ENCODE results near the gene BUD31.
"Not testable (repeated sequence)": the region's sequence is repeated elsewhere in the genome, so short reads cannot be mapped to it uniquely, and the experiment has no call there.

The BUD31 gene

DNA sequence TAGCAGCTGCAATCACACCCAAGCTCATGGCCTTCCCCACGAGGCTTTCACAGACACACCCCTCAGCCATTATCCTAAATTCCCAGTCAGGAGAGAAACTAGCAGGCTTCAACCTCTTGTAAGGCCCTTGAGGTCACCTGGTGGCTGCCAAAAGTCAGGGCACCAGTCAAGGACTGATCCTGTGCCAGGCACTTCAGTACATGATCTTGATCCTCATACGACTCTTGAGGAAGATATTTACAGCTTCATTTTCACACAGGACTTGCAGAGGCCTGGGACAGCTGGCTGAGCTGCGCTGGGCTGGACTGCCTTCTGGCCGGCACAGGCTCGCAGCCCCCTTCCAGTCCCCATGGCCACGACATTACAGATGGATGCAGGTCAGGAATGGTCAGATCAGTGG, 9.2 kb upstream of the BUD31 start:
- no peak for DNase-seq (ENCODE audit: low read depth)

DNA sequence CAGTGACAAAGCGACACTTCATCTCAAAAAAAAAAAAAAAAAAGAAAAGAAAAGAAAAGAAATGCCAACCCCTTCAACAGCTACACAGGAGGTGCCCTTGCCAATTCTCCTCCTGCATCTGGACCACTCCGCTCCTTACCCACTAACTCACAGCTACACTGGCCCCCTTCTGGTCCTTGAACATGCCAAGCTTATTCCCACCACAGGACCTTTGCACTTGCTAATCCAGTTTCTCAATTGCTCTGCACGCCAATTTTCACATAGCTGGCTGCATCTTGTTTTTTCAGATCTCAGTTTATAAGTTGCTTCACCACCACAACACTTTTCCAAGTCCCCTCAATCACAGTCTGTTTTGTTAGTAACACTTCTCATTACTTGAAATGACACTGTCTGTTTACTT, 5.9 kb upstream of the BUD31 start:
- DNase-seq (ENCODE audit: low read depth), result no peak

DNA sequence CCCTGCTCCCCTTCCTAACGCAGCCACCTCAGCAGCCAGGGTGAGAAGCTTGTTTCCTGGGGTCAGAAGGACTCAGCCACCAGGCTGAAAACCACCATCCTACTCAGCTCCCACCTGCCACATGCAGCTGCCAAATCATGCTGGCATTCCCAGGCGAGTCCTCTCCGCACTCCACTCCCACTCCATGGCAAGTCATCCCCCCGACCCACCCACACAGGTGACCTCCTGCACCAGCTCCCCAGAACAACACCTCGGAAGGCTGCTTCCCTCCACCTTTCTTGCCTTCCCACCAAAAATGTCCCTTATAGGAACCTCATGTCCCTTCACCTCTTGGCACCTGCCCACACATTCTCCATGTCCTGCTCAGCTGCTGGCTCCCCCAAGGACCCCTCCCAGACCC, 5.0 kb upstream of the BUD31 start:
- DNase-seq (ENCODE audit: low read depth), result no peak

DNA sequence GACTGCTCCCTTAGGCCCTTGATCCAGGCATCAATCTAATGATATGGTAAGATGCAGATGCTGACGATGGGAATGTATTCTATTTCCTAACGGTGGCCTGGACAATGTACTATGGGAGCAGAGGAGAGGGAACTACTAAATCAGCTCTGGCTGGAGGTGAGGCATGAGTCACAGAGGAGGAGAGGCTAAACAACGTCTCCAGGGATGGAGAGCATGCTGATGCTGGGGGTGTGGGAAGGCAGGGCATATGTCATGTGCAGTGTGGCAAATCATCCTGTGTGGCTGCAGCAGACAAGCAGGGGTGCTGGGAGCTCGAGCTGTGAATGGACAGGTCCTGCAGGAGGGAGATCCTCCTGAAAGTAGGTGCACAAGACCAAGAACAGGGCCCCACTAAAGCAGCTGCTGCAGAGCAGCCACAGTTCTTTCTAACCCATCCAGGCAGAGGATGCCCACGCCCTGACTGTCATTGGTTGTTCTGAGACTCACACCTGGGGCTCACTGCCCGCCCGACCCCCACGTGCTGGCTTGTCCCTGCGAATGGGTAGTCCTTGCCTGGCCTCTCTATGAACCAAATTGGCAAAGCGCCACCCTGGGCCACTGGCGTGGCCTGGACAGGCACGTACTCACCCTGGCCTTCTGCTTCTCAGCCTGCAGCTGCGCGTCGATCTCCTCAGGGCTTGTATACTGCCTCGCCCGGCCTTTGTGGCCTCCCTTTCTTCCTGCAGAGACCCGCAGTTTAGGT, 4.4 kb upstream of the BUD31 start:
- no peak for DNase-seq (ENCODE audit: low read depth)

DNA sequence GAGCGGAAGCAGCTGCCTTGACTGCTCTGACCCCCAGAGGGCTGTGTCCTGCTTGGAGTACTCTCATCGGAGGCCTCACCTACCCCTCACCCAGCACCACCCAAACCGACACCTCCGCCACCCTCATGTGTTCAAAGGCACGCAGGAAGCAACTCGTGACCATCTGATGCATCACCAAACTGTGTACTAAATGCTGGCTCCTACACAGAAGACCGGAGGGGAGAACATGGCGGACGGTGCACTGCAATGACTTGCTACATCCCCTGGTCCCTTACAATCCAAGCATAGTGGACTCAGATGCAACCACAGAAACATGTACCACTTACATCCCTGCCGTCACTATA, 3.8 kb upstream of the BUD31 start:
- no peak for DNase-seq (ENCODE audit: low read depth)

DNA sequence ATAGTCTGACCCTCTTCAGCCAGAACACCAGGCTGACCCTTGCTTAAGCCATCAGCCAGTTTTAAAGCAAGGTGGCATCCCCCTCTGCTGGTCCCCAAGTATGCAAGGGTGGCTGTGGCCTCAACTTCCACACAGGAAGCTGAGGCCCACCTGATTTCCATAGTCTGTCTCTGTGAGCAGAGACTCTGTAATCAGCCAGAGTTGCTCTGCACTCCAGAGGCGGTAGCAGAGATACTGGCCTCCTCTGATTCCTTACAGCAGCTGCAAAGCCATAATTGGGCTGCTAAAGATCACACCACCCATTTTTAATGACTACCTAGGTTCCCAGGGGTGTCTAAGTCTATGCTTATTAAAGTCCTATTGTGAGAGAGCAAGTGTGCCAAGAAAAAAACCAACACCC, 2.2 kb upstream of the BUD31 start:
- no peak for DNase-seq (ENCODE audit: low read depth)

DNA sequence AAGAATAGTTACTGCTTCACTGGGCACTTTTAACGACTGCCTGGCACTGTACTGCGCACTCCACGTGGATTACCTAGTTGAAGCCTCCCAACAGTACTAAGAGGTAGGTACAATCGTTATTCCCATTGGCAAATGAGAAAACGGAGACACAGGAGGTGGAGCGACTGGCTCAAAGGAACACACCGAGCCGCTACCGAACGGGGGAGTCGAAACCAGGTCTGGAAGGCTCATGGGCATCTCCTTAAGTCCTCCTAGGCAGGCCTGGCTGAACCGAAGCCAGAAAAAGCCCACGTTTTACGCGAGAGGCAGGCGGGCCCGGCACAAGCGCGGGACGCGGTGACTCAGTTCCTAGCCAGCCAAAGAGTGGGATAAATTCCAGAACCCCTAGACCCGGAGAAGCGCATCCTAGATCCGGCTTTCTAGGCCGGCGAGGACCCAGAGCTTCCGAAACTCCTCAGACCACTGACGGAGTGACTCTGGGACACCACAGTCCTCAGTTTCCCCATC, 844 bp upstream of the BUD31 start:
- DNase-seq (ENCODE audit: low read depth), result no peak

DNA sequence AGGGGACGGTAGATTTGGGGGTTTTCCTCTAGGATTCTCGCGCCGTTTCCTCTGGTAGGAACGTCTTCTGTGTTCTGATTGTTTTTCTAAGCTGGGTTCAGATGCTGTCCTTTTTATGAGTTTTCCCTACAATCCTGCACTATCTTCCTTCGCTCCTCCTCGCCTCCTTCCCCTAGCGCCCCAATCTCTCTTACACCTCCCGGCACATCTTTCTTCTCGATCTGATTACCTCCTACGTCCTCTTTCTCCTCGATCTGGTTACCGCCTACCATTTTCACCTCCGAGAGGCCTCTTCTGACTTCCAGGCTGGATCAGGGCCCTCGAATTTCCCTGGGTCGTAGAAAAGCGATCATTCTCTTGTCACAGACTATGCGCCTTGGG, 413 bp downstream of the BUD31 start:
- DNase-seq (ENCODE audit: low read depth), result no peak

DNA sequence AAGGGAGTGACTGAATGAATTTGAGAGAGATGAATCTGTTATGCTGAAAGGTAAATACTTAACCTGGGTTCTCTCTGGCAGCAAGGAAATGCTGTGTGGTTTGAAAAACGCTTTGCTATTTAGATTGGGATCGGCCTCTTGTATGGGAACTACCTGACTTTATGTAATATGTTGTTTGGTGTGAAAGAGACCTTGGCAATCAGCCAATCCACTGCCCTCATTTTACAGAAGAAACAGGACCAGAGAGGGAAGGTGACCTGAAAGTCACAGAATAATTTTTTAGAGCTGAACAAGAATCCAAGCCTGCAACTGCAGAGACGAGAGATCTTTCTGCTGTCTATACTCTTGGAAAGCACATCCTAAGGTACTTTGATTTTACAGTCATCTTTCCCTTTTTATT, 1.0 kb downstream of the BUD31 start:
- no peak for DNase-seq (ENCODE audit: low read depth)

DNA sequence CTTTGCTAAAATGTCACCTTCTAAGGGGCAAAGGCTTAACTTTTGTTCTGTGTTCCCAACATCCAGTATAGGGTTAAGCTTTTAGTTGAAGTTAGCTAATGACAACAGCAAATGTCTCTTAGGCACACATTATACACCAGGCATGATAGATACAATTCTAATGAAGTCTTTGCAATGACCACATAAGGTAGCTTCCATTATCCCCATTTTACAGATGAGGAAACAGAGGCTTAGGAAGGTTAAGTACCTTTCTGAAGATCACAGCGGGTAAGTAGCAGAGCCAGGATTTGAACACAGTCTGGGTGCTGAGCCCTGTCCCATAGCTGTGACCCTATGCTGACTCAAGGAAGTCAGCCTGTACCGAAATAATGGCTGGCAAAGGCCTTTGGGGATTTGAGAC, 1.9 kb downstream of the BUD31 start:
- DNase-seq (ENCODE audit: low read depth), result no peak

DNA sequence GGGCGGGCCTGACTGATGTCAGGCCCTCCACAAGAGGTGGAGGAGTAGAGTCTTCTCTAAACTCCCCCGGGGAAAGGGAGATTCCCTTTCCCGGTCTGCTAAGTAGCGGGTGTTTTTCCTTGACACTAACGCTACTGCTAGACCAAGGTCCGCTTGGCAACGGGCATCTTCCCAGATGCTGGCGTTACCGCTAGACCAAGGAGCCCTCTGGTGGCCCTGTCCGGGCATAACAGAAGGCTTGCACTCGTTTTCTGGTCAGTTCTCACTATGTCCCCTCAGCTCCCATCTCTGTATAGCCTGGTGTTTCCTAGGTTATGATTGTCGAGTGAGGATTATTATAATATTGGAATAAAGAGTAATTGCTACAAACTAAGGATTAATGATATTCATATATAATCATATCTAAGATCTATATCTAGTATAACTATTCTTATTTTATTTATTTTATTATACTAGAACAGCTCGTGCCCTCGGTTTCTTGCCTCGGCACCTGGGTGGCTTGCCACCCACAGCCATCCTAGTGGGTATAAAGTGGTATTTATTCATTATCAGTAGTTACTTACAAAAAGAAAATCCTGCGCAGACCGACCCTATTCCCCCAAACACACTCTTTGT, 6.9 kb downstream of the BUD31 start:
- DNase-seq (ENCODE audit: low read depth), result not testable (repeated sequence)

DNA sequence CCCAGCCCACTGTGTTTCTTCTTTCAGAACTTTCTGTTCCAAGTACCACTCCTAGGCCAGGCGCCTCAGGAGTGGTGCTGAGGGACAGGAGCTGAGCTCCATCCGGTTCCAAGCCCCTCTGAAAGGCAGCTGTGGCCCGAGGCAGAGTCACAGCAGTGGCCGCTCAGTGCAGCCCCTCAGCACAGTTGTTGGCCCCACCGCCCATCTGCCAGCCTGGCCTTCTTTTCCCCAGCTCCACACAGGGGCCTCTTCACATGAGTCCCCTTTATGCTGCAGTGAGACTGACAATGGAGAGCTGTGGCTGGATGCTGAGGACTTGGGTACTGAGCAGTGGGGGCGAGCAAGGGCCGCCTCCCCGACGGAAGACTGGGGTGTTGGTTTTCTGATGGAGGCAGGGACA, 9.5 kb downstream of the BUD31 start:
- DNase-seq (ENCODE audit: low read depth), result no peak

DNA sequence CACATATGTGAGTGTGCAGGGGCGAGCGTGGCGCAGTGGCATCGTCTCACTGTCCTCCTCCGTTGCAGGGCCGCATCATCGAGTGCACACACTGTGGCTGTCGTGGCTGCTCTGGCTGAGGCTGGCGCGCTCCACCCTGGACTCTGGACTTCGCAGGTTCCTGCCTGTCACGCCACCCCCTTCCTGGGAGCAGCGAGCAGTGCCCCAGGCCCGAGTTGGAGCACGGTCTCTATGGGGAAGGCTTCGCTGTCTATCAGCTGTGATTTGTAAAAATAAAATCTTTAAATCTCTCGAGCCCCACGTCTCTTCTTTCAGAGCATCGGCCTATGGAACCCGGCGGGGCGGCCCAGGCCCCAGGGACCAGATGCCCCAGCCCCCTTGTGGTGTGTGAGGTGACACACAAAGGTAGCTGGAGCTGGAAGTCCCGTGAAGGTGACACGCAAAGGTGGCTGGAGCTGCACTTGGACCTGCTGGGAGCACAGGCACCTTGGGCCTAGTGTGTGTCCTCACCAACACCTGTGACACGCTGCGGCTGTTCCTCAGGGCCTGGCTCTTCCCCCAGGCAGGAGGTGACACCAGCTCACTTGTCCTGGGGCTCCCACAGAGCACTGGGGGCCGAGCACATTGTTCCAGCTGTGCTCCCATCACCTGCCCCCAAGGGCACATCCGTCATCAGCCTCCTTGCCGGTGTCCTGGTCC, 10.7 kb downstream of the BUD31 start:
- DNase-seq (ENCODE audit: low read depth), result no peak

DNA sequence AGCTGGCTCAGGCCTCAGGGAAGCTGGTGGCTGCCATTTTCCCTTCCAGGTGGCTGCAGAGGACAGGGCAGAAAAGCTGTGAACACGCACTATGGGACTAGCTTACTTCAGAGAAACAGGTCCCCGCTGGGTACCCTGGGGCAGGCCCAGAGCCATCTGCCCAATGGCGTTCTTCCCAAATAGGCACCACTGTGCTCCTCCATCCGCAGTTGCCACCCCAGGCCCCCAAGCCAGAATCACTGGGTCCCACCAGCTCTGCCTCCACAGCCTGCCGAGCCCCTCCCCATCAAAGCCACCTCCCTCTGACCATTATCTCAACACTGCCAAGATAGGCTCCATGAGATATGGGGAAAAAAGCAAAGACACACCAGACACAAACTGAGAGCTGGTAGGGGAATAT, 11.4 kb downstream of the BUD31 start:
- no peak for DNase-seq (ENCODE audit: low read depth)

DNA sequence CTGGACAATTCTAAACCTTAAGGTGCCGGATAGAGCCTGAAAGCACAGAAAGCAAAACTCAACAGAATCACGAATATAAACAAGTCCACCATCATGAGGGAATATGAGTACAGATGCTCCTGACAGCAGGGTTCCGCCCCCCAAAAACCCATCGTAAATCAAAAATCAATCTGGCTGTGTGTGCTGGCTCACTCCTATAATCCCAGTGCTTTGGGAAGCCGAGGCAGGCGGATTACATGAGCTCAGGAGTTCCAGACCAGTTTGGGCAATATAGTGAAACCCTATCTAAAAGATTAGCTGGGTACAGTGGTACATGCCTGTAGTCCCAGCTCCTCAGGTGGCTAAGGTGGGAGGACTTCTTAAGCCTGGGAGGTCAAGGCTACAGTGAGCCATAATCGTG, 12.2 kb downstream of the BUD31 start:
- no peak for DNase-seq (ENCODE audit: low read depth)

DNA sequence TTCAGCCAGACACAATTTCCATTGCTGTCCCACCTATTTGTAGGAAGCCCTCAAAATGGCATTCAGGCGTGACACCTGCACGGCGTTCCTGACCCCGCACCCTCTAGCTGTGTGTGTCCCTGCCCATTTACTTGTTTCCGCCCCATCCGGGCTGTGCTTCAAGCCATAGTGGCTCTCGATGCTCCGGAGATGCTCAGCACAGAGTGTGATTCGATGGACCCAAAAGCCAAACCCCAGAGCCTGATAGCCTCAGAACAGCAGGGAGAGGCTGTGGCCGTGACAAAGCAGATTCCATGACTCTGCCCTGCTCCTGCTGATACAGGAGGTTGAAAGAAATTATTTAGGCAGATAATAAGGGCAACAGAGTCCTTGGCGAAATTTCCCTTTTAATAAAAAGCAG, 13.4 kb downstream of the BUD31 start:
- no peak for DNase-seq (ENCODE audit: low read depth)

DNA sequence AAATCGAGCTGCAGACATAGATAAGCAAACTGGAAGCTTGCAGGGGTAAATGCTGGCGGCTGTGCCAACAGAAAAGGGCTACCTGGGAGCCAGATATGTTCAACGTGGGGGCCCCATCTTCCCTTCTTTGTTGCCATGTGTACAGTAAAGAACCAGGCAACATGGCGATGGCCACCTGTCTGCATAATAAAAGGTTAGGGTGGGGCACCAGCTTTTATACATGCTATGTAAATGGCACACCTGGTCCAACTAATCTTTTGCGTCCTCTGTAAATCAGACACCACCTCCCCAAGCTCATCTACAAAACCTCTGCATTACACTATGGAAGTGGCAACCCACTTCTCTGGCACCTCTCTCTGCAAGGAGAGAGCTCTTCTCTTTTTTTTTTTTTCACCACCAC, 13.9 kb downstream of the BUD31 start:
- no peak for DNase-seq (ENCODE audit: low read depth)

DNA sequence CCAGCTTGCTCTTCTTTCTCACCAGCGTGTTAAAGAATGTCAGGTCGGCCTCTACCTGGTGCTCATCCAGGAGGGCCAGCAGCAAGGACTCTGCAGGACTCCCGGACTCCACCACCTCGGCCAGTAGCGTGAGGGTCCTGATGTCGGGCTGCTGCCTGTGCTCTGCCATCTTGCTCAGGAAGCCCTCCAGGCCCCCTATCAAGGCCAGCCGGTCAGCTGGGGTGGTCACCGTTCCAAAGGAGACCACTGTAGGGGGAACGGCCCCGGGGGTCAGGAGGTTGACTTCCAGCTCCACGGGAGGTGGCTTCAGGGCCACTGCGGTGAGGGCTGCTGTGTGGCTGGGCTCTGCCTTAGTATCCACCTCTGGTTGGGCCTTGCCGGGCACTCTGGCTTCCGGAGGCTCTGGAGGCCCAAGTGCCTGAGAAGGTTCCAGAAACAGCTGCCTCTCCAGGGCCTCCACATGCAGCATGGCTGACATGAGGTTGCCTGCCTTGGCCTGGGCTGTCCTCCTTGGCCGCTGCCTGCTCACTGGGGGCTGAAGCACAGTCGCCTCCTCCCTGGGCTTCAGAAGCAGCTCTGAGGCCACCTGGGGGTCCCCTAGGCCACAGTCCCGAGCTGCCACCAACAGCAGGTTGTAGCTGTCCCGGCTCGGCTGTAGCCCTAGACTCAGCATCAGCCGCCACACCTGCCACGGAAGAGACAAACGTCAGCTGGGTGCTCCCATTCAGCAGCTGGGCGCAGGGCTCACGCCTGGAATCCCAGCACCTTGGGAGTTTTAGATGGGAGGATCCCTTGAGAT, 16.4 kb downstream of the BUD31 start:
- DNase-seq (ENCODE audit: low read depth), result no peak

DNA sequence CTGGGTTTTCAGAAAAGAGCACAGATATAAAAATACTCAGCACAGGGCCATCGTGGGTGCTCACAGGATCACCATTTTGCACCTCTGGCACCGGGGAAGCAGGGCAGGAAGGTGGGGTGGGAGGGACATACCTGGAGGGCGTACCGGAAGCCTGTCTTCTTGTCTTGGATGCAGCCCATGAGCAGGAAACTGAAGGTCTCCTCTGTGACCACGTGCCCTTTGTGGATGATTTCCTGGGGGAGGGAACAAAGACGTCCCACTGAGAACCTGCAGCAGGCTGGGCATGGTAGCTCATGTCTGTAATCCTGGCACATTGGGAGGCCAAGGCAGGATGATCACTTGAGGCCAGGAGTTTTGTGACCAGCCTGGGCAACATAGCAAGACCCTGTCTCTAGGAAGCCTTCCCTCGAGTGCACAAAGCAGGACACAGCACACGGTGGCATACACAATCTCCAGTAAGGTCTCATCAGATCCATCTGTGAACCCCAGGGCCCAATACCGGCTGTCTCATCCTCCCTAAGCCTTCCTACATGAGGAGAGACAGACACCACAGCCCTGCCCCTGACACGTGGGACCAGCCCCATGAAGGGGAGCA, 20.3 kb downstream of the BUD31 start:
- DNase-seq (ENCODE audit: low read depth), result no peak

DNA sequence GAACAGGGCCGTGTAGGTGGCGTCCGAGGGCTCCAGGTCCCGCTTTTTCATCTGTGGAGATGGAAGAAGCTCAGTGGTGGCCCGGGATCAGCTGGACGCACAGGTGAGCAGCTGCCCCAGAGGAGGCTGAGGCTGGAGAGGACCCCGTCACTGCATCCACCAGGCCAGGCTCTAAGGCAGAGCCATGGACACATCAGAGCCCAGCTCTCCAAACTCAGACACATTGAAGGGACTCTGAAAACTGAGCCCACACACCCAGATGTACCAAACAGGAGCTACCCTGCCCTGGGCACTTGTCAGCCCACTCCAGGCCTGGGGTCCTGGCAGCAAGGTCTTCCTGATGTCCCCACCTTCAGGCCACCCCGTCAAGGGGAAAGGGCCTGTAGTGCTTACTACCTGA, 21.0 kb downstream of the BUD31 start:
- no peak for DNase-seq (ENCODE audit: low read depth)

DNA sequence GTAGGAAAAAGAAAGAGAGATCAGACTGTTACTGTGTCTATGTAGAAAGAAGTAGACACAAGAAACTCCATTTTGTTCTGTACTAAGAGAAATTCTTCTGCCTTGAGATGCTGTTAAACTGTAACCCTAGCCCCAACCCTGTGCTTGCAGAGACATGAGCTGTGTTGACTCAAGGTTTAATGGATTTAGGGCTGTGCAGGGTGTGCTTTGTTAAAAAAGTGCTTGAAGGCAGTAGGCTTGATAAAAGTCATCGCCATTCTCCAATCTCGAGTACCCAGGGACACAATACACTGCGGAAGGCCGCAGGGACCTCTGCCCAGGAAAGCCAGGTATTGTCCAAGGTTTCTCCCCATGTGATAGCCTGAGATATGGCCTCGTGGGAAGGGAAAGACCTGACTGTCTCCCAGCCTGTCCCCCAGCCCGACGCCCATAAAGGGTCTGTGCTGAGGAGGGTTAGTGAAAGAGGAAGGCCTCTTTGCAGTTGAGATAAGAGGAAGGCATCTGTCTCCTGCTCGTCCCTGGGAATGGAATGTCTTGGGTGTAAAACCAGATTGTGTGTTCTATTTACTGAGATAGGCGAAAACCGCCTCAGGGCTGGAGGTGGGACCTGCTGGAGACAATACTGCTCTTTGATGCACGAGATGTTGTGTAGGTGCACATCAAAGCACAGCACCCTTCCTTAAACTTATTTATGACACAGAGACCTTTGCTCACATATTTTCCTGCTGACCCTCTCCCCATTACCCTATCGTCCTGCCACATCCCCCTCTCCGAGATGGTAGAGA, 23.2 kb downstream of the BUD31 start:
- not testable (repeated sequence) for DNase-seq (ENCODE audit: low read depth)
